GM18858 (cell line): ENCODE results near the gene PRR11.
"Not testable (repeated sequence)": the region's sequence is repeated elsewhere in the genome, so short reads cannot be mapped to it uniquely, and the experiment has no call there.

Experiments used
- ATAC-seq: cut with Tn5 transposase; IDR thresholded peaks from one replicate; pipeline ENCODE4 v1.9.1; 2021; ENCODE audit not compliant: unreplicated experiment

Gene PRR11

DNA sequence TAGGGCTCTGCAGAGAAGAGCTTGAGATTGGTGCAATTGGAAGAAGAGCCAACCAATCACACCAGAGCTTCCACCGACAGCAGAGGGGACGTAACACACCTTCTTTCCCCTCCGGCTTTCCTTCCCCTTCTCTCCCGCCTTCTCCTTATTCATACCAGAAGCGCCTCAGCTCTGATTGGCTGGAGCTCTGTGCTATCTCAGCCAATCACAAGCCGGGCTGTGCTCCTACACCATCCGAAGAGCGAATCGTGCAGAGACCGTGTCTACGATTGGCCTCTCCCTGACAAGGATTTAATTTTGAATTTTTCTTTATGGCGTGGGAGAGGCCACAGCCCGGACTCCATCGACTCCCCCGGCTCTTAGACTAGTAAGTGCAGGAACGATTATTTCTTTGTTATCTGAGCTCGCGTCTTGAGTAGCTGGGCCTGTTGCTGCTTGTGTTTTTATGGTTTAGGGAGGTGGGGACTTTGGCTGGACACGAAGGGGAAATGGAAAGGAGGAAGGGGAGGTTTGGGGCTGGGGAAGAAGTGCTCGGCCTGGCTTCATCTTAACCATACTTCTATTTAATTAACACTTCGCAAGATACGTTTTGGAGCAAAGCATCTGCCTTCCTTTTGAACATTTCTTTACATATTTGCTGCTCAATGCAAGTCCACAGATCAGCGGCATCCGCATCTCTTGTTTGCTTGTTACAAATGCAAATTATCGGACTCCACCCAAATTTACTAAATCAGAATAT, at the start of gene PRR11:
PRR11 (plus strand) TSS at position 308 of the 739 bp plus-strand sequence. CDS start 14,007 bp downstream, outside the sequence.
- ATAC-seq = peak; percentile 75

GRCh38 chr17:59105852-59106462, 49.6 kb upstream of the PRR11 start:
- ATAC-seq = no peak

DNA sequence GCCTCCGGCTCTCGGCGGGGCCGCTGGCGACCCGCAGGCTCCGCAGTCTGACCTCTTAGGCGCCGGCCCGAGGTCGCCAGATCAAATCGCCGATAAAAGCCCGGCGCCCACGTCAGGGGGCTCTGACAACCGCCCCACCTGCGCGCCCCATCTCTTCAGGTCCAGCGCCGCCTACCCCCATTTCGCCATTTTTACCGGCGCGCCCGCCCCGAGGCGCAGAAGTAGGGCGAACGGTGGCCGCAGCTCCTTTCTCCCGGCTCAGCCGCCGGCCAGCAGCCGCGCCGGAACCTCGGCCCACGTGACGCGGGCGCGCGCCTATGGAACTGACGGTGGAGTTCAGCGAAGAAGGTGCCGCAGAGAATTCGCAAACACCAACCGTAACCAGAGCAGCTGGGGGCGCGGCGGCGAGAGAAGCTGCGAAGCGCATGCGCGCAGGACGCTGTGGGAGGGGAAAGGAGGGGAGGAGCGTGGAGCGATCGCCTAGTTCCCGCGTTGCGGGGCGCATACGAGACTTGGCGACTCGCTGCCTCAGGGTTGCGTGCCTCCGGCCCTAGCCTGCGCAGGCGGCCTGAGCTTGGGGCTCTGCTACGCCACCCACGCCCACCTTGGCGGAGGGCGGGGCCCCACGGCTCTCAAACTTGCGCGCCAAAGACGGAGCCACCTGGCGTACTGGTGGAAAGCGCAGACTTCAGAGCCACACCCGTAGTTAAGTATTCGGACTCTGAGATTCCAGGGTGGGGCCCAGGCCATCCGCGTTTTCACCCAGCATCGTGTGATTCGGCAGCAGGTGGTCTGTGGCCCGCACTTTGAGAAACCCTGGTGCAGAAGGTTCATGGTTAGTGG, 48.9 kb upstream of the PRR11 start, which contains the start of gene TRIM37:
TRIM37 (minus strand) TSS at position 418 of the 843 bp plus-strand sequence. CDS start 419 bp downstream, outside the sequence.
- peak; percentile 80 for ATAC-seq

GRCh38 chr17:59107306-59107670, 48.3 kb upstream of the PRR11 start:
- ATAC-seq = no peak

DNA sequence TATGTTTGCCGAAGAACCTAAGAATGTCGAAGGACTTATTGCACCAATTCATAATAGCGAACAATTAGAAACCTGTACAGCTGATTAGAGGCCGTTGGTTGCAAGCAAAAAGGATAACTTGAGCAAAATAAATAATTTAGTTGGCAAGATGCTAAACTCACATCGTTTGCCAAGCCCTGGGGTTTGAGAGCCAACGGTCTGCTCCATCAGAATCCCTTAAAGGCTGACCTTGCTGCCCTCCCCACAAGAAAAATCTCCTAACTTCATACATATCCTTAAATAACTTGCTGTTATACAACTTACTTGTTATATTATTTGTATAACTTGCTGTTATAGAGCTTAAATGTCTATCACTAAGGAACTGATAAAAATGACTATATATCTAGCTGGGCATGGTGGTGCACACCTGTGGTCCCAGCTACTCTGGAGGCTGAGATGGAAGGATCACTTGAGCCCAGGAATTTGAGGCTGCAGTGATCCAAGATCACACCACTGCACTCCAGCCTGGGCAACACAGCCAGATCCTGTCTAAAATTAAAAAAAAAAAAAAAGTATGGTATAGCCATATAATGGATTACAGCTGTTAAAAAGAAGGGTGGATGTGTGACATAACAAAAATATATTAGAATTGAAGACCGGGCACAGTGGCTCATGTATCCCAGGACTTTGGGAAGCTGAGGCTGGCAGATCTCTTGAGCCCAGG, 47.0 kb upstream of the PRR11 start:
- no peak for ATAC-seq

GRCh38 chr17:59110973-59111372, 44.6 kb upstream of the PRR11 start:
- ATAC-seq = no peak

GRCh38 chr17:59111539-59111938, 44.0 kb upstream of the PRR11 start:
- no peak for ATAC-seq

DNA sequence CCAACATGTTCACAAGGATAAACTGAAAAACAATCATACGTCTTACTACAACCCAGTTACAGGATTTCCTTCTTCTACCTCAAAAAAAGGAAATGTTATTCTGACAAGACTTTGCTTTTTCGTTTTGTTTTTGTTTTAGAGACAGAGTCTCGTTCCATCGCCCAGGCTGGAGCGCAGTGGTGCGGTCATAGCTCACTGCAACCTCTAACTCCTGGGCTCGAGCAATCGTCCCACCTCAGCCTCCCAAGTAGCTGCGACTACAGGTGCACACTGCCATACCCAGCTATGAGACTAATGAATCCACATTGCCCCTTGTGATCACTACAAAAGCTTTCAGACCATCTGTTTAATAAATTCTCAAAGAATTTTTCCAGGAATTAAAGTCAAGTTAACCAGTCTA, 40.1 kb upstream of the PRR11 start:
- ATAC-seq = no peak

GRCh38 chr17:59121901-59122480, 33.6 kb upstream of the PRR11 start:
- no peak for ATAC-seq

DNA sequence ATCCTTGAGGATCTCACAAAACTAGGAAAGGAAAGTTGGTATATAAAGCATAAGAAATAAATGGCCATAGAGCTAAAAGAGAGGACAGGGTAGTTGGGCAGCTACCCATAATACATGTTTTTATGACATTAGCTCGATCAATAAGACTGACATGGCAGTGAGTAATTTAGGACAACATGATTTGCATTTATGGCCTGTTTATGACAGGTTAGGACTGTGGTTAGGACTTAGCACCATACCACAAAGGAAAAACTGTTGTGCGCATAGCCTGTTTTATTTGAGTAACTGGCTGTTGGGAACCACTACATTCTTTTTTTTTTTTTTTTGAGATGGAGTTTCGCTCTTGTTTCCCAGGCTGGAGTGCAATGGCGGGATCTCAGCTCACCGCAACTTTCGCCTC, 30.9 kb upstream of the PRR11 start:
- no peak for ATAC-seq

DNA sequence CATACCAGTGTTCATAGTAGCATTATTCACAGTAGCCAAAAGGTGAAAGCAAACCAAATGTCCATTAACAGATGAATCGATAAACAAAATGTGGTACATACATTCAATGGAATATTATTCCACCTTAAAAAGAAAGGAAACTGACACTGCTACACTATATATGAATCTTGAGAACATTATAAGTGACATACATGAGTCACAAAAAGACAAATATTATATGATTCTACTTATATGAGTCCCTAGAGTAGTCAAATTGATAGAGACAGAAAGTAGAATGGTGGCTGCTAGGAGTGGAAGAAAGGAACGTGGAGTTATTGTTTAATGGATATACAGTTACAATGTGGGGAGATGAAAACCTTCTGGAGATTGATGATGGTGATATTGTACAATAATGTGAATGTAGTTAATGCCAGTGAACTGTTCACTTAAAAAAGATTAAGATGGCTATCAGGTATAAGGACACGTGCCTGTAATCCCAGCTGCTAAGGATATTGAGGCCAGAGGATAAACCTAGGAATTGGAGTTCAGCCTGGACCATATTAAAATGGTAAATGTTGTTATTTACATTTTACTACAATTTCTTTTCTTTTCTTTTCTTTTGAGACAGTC, 28.6 kb upstream of the PRR11 start:
- no peak for ATAC-seq

DNA sequence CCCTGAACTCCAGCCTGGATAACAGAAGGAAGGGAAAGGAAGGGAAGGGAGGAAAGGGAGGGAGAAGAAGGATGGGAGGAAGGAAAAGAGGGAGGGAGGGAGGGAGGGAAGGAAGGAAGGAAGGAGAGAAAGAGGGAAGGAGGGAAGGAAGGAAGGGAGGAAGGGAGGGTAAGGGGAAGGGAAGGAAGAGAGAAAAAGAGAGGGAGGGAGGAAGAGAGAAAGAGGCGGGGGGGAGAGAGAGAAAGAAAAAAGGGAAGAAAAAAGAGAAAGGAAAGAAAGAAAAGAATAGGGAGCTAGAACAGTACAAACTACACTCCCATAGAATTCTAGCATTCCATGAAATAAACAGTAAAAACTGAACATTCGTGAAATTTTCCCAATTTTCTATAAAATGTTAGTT, 25.7 kb upstream of the PRR11 start:
- ATAC-seq = no peak

DNA sequence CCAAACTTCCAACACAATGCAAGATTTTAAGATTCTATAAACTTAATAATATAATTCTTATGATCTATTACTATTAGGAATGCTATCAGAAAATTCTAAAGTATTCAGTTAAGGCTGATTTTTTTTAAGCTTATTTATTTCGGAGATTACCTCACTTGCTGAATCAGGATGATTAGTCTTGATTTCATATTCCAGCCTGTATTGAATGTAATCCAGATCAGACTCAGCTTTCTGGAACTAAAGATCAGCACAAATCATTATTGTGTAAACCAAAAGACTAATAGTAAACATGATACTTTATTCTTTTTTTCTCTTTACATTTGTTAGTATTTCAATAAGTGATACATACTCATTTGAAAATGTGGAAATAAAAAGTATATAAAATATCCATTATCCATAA, 24.4 kb upstream of the PRR11 start:
- no peak for ATAC-seq

DNA sequence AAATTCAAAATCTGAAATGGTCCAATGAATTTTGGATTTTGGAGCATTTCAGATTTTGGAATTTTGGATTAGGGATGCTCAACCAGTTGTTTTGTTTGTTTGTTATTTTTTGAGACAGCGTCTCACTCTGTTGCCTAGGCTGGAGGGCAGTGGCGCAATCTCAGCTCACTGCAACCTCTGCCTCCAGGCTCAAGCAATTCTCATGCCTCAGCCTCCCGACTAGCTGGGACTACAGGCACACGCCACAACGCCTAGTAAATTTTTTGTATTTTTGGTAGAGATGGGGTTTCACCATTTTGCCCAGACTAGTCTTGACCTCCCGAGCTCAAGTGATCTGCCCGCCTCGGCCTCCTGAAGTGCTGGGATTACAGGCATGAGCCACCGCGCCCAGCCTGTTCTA, 17.2 kb upstream of the PRR11 start:
- ATAC-seq = not testable (repeated sequence)

GRCh38 chr17:59139939-59140338, 15.6 kb upstream of the PRR11 start:
- ATAC-seq = no peak

GRCh38 chr17:59141860-59142259, 13.7 kb upstream of the PRR11 start:
- ATAC-seq = no peak

DNA sequence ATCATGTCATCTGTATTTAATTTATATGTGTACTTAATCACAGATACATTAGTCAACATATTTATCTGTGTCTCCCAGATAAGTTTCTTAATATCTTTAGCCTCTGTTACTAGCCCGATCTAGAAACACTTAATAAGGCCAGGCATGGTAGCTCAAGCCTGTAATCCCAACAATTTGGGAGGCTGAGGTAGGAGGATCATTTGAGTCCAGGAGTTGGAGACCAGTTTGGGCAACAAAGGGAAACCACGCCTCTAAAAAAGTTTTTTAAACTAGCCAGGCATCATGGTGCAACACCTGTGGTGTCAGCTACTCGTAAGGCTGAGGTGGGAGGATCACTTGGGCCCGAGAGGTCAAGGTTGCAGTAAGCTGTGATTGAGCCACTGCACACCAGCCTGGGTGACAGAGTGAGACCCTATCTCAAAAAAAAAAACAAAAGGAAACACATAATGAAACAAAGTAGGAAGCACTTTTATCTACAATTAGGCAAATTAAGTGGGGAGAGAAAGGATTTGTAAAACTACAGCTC, 9.9 kb upstream of the PRR11 start:
- ATAC-seq = no peak

GRCh38 chr17:59149051-59149450, 6.5 kb upstream of the PRR11 start:
- ATAC-seq = no peak

DNA sequence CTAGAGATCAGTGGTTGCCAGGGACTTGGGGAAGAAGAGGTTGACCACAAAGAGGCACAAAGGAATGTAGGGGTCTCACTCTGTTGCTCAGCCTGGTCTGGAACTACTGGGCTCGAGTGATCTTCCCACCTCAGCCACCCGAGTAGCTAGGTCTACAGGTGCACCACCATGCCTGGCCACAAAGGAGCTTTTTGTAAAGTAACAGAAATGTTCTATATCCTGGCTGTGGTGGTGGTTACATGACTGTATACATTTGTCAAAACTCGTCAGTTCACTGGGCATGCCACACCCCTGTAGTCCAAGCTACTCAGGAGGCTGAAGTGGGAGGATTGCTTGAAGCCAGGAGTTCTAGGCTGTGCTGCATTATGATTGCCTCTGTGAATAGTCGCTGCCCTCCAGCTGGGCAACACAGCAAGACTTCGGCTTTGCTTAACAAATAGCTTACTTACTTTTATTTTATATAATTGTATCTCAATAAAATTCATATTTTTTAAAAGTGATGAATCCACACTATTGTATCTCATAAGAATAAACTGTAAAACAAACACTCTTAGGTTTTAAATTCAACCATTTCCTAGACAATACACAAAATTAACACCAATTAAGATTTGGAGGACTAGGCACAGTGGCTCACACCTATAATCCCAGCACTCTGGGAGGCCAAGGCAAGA, 5.6 kb upstream of the PRR11 start:
- ATAC-seq = no peak

DNA sequence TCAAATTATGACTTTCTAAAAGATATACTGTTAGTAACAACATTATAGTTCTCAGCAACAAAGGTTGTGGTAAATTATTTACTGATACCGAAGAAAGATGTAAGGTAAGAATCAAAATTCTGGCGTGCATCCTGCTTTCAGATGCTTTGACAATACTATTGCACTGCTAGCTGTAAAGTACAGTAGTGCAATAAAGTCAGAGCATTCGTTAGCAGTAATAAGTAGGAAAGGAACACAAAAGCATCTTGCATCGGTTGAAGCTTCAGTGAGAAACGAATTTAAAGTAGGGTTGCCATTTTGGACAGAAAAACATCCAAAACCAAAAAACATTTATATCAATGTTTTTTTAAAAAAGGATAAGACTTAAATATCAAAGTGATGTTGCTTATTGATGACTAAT, 4.5 kb upstream of the PRR11 start:
- no peak for ATAC-seq
